DND-41 (cell line): ENCODE measurements around the gene GPR156.

Experiments used
- ATAC-seq: fragments of 200-7000 bp; cut with Tn5 transposase; 3 replicates; pipeline ENCODE4 v1.9.1; 2021; ENCODE audit warnings: low read depth; ENCODE audit not compliant: insufficient read depth
- DNase-seq: peaks from one replicate; pipeline ENCODE4 v3.0.0-alpha.2; 2020
- H2AFZ ChIP-seq: 2 replicates; pipeline ENCODE4 v1.6.0; 2012; ENCODE audit warnings: low read depth, low read length
- H3K27ac ChIP-seq: 2 replicates; pipeline ENCODE4 v1.5.1; 2012; ENCODE audit warnings: low read length, inconsistent platforms
- H3K27me3 ChIP-seq: fragments of 200-600 bp; sonication (generic); 2 replicates; pipeline ENCODE4 v1.6.0; 2012; ENCODE audit warnings: low read length, mild to moderate bottlenecking, inconsistent platforms; ENCODE audit not compliant: insufficient read depth, poor library complexity
- H3K36me3 ChIP-seq: 2 replicates; pipeline ENCODE4 v1.5.1; 2012; ENCODE audit warnings: low read length, inconsistent platforms; ENCODE audit not compliant: insufficient read depth
- H3K4me1 ChIP-seq: 2 replicates; pipeline ENCODE4 v1.5.1; 2012; ENCODE audit warnings: mild to moderate bottlenecking, low read length; ENCODE audit not compliant: insufficient read depth
- H3K4me2 ChIP-seq: 2 replicates; pipeline ENCODE4 v1.6.0; 2012; ENCODE audit warnings: mild to moderate bottlenecking, moderate library complexity, low read length, inconsistent platforms; ENCODE audit not compliant: insufficient read depth
- H3K4me3 ChIP-seq, 2 experiments: fragments of 200-600 bp in 1 of 2; shearing (Covaris generic) in 1 of 2; 2 replicates each; pipeline ENCODE4 v1.5.1; 2012 to 2016; ENCODE audit warnings: inconsistent platforms in 2 of 2, low read length in 2 of 2, mild to moderate bottlenecking in 2 of 2, low read depth in 1 of 2, moderate library complexity in 1 of 2
- H3K79me2 ChIP-seq: 2 replicates; pipeline ENCODE4 v1.6.0; 2012; ENCODE audit warnings: low read length, inconsistent platforms; ENCODE audit not compliant: insufficient read depth
- H3K9ac ChIP-seq: 2 replicates; pipeline ENCODE4 v1.6.0; 2012; ENCODE audit warnings: low read depth, mild to moderate bottlenecking, inconsistent platforms, low read length, moderate library complexity
- H3K9me3 ChIP-seq: 2 replicates; pipeline ENCODE4 v1.5.1; 2012; ENCODE audit warnings: low read length, moderate library complexity, mild to moderate bottlenecking, inconsistent platforms; ENCODE audit not compliant: insufficient read depth, severe bottlenecking
- H4K20me1 ChIP-seq: 2 replicates; pipeline ENCODE4 v1.6.0; 2012; ENCODE audit warnings: low read length; ENCODE audit not compliant: insufficient read depth
- CTCF ChIP-seq: IDR thresholded peaks from 2 replicates; pipeline ENCODE4 v1.5.1; 2012; ENCODE audit warnings: borderline replicate concordance, low read length, moderate library complexity, mild to moderate bottlenecking; ENCODE audit not compliant: poor library complexity, severe bottlenecking; ENCODE audit errors: extremely low read depth
- EZH2 ChIP-seq: IDR thresholded peaks from 3 replicates; pipeline ENCODE4 v1.6.1; 2012; ENCODE audit warnings: borderline replicate concordance, low read depth, mild to moderate bottlenecking, moderate library complexity, low read length, inconsistent platforms; ENCODE audit not compliant: severe bottlenecking

GPR156 gene

GRCh38 chr3:120153294-120153693 lies 131.7 kb downstream of the GPR156 start:
- Histone ChIP-seq H3K9ac (no peak overlapping the region), H3K79me2 (no peaks in the 10 kb centered on the region), H3K36me3 (no peaks in the 10 kb centered on the region), H2AFZ (no peak overlapping the region), H3K4me2 (no peak overlapping the region), H3K4me1 (peaks cover 14% of the 10 kb centered on the region), H3K27me3 (no peaks in the 10 kb centered on the region), H4K20me1 (no peaks in the 10 kb centered on the region), H3K9me3 (peaks cover 12% of the 10 kb centered on the region), H3K27ac (no peak overlapping the region), H3K4me3 (no peak overlapping the region)
- TF ChIP-seq EZH2, result no peak
- no peak for TF ChIP-seq CTCF
- no peak for ATAC-seq
- DNase-seq, result no peak

- Histone ChIP-seq H4K20me1 (no peaks in the 10 kb centered on the region), H3K79me2 (no peaks in the 10 kb centered on the region), H3K27ac (no peak overlapping the region), H3K4me2 (no peak overlapping the region), H3K27me3 (no peaks in the 10 kb centered on the region), H3K4me3 (no peak overlapping the region), H3K4me1 (peaks cover 29% of the 10 kb centered on the region), H2AFZ (no peak overlapping the region), H3K9ac (no peak overlapping the region), H3K36me3 (no peaks in the 10 kb centered on the region), H3K9me3 (peaks cover 12% of the 10 kb centered on the region)
- DNase-seq (no peak), ATAC-seq (no peak)
- TF ChIP-seq CTCF, result no peak
- no peak for TF ChIP-seq EZH2
Observed at GRCh38 chr3:120151791-120152190, 133.2 kb downstream of the GPR156 start.

- H3K4me2 ChIP-seq, result peak overlapping the region; percentile 33
- H4K20me1 ChIP-seq, result no peaks in the 10 kb centered on the region
- no peak overlapping the region for H3K9ac ChIP-seq
- no peaks in the 10 kb centered on the region for H3K27me3 ChIP-seq
- DNase-seq, result peak; percentile 78
- H2AFZ ChIP-seq, result no peak overlapping the region
- ATAC-seq, result peak; percentile 86
- no peaks in the 10 kb centered on the region for H3K36me3 ChIP-seq
- no peaks in the 10 kb centered on the region for H3K79me2 ChIP-seq
- H3K9me3 ChIP-seq, result no peaks in the 10 kb centered on the region
- H3K27ac ChIP-seq, result peak overlapping the region; percentile 51
- TF ChIP-seq EZH2, result no peak
- TF ChIP-seq CTCF, result no peak
- peaks cover 32% of the 10 kb centered on the region for H3K4me1 ChIP-seq
- H3K4me3 ChIP-seq, result no peak overlapping the region
Observed at GRCh38 chr3:120148187-120148949, 136.7 kb downstream of the GPR156 start.
